Pulmonary artery endothelial cell (primary cell): Measurements from ENCODE around the gene ZNHIT1. TPM values are rescaled to one million over a fixed set of nuclear protein-coding genes. Genes with fewer than 3 reads are reported as not detected.

Experiments used
- DNase-seq: peaks from one replicate; pipeline ENCODE4 v3.0.0-alpha.2; 2011; ENCODE audit warnings: low read depth, low spot score
- total RNA-seq: library from RNA; depleted of rRNA; stranded (reverse); fragments of >200 nt; gene quantifications from 2 replicates; pipeline ENCODE4 v1.2.3, GENCODE V29; 2014

ZNHIT1 gene
- total RNA-seq, 1 donor from 2014 or later, result 118 TPM

- no peak for DNase-seq
These were observed 1.0 kb upstream of the ZNHIT1 start for GRCh38 chr7:101216860-101217387.

GRCh38 chr7:101218236-101219125 is 516 bp downstream of the ZNHIT1 start:
- no peak for DNase-seq

- DNase-seq, result no peak
These were observed 2.3 kb downstream of the ZNHIT1 start for GRCh38 chr7:101220295-101220694.

GRCh38 chr7:101222275-101222830 is 4.4 kb downstream of the ZNHIT1 start:
- no peak for DNase-seq

- no peak for DNase-seq
These were observed 5.6 kb downstream of the ZNHIT1 start for GRCh38 chr7:101223528-101223927.

- DNase-seq, result no peak
These were observed 7.7 kb downstream of the ZNHIT1 start for GRCh38 chr7:101225650-101226049.

- DNase-seq, result no peak
These were observed 8.8 kb downstream of the ZNHIT1 start for GRCh38 chr7:101226721-101227120.

GRCh38 chr7:101231644-101232043 is 13.7 kb downstream of the ZNHIT1 start:
- DNase-seq, result no peak

GRCh38 chr7:101232141-101232850 is 14.3 kb downstream of the ZNHIT1 start:
- DNase-seq, result no peak

- DNase-seq, result no peak
These were observed 16.1 kb downstream of the ZNHIT1 start for GRCh38 chr7:101233907-101234547.

- no peak for DNase-seq
These were observed 16.7 kb downstream of the ZNHIT1 start for GRCh38 chr7:101234636-101235035.

- DNase-seq, result no peak
These were observed 17.1 kb downstream of the ZNHIT1 start for GRCh38 chr7:101235050-101235449.

- DNase-seq, result no peak
These were observed 17.6 kb downstream of the ZNHIT1 start for GRCh38 chr7:101235522-101235921.

- no peak for DNase-seq
These were observed 18.4 kb downstream of the ZNHIT1 start for GRCh38 chr7:101236292-101236835.

GRCh38 chr7:101237206-101238067 is 19.5 kb downstream of the ZNHIT1 start, which contains the start of gene CLDN15:
Gene CLDN15 (minus strand): TSS chr7:101237802. CDS start chr7:101237581, 221 bp downstream.
- no peak for DNase-seq

GRCh38 chr7:101238226-101239182 is 20.5 kb downstream of the ZNHIT1 start:
- DNase-seq, result no peak

- no peak for DNase-seq
These were observed 21.4 kb downstream of the ZNHIT1 start for GRCh38 chr7:101239191-101239950.

GRCh38 chr7:101239951-101240220 is 21.9 kb downstream of the ZNHIT1 start:
- DNase-seq, result no peak
